22Rv1 (cell line): Measurements from ENCODE around the gene BDKRB1.

Source experiments
- ZFX ChIP-seq: fragments of 450-650 bp; IDR thresholded peaks from 2 replicates; pipeline ENCODE4 v1.6.1; 2017; ENCODE audit warnings: antibody characterized with exemption, borderline replicate concordance
- TF ChIP-seq, protein P1 (sequence below): fragments of 450-650 bp; IDR thresholded peaks from 2 replicates; pipeline ENCODE4 v1.5.1; 2017; ENCODE audit warnings: mild to moderate bottlenecking

DNA sequence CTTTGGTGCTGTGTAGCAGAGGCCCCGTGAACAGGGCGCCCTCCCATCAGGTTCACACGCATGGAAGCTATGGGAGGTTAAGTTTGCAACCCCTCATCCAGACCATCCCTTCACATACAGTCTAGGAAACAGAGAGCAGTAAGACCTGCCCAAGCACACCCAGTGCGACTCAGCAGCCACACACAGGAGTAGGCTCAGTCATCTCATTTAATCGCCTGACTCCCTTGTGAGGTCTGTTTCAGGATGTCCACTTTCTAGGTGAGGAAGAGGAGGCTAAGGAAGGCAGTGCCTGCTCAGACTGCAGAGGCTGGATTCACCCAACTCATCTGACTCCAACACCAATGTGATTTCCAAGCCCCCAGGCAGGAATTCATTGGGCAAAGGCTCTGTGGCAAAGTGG is 11.9 kb downstream of the BDKRB1 start:
- TF ChIP-seq, protein P1, sequence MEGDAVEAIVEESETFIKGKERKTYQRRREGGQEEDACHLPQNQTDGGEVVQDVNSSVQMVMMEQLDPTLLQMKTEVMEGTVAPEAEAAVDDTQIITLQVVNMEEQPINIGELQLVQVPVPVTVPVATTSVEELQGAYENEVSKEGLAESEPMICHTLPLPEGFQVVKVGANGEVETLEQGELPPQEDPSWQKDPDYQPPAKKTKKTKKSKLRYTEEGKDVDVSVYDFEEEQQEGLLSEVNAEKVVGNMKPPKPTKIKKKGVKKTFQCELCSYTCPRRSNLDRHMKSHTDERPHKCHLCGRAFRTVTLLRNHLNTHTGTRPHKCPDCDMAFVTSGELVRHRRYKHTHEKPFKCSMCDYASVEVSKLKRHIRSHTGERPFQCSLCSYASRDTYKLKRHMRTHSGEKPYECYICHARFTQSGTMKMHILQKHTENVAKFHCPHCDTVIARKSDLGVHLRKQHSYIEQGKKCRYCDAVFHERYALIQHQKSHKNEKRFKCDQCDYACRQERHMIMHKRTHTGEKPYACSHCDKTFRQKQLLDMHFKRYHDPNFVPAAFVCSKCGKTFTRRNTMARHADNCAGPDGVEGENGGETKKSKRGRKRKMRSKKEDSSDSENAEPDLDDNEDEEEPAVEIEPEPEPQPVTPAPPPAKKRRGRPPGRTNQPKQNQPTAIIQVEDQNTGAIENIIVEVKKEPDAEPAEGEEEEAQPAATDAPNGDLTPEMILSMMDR: no peak
- TF ChIP-seq ZFX: no peak
